SKM-1 (cell line): ENCODE results near the gene PCOLCE2.
A peak's percentile ranks its signal among the peaks of the same experiment; 100 is the strongest.

Source experiments
- DNase-seq: peaks from one replicate; lab custom pipeline; 2025; ENCODE audit not compliant: unreplicated experiment; lab: John Stamatoyannopoulos, UW

Gene PCOLCE2

DNA sequence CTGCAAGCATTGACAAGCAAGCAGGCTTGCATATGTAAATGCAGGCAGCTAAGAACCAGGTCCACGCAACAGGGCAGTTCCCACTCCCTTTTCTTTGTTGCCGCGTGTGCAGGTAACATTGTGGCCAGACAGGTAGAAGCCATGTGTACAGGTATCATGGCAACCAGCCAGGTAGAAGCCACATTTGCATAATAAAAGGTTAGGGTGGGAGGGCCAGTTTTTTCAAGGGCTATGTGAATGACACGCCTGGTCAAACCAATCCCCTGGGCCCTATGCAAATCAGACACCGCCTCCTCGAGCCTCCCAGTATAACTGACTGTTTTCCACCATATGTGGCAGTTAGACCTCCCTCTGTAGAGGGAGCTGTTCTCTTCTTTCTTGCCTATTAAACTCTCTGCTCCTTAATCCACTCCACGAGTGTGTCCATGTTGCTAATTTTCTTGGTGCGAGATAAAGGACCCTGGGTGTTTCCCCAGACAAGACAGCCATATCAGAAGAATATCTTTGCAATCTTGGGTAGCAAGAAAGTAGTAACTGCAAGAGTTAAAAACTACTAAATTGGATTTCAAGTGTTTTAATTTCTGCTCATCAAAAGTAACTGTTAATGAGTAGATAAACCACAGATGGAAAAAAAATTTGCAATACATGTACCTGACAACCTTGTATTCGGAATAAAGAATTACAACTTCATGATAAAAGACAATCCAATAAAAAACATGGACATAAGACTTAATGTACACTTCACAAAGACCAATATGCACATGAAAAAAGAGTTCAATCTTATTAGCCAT, 21.8 kb downstream of the PCOLCE2 start:
- no peak for DNase-seq

DNA sequence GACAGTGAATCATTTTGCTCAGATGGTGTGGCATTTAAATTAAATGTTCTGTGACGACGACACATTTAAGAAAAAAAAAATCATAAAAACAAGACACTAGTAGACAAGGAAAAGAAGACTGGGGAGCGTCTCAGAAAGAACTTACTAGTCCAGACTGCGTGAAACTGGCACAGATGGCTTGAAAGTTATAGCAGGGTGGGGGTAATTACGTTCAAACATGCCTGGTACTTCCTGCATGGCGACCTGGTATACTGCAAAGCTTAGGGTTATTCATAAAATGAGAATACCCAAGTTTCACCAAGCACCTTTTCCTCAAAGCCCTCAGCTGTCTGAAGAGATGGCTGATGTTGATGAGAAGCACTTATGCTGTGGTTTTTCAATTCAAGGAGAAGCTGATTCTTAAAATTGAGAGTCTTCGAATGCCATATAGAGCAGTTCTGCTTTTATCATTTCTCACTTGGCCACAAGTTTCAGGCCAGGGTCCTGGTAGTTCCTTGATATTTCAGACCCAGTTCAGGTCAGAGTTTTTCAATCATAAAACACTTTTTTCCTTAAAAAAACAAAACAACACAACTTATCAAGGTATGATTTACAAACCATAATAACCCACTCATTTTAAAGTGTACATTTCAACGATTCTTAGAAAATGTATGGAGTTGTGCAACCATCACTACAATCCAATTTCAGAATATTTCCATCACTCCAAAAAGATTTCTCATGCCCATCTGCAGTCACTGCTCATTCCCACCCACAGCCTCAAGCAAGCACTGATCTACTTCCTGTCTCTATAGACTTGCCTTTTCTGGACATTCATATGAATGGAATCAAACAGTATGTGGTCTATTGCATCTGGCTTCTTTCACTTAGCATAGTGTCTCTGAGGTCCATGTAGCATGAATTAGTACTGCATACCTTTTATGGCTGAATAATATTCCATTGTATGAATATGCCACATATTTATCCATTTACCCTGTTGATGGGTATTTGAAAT, 24.7 kb downstream of the PCOLCE2 start:
- peak; percentile 8 for DNase-seq

DNA sequence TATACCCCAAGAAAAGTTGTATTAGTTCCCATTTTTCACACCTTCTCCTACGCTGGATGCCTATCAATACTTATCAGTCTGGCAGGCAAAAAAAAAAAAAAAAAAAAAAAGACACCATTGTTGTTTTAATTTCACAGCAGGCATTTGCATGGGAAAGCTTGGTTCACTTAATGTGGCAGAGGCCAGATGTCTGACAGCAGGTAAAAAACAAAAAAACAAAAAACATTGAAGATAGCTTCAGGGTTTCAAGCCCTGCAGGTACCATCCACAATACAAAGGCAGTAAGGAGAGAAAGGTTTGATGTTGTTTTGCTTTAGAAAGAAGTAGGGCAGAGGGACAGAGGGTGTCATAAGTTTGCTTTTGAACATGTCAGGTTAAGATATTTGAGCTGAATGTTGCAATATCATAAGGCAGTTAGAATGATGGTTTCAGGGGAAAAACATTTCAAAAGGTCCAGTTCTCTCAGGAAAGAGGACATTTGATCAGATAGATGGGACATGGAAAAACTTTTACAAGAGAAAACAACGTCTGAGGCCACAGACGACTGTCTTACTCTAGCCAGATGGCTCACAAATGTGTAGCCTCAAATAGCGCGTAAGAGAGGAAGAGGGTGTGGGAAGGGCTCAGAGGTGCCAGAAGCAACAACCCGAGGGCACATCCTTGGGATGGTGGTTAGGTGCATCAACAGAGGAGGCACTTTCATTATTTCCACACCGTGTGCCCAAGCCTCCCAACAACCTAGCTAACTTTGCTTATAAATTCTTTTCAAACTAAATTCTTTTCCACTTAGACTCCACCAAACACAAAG, 25.7 kb downstream of the PCOLCE2 start:
- DNase-seq: no peak

DNA sequence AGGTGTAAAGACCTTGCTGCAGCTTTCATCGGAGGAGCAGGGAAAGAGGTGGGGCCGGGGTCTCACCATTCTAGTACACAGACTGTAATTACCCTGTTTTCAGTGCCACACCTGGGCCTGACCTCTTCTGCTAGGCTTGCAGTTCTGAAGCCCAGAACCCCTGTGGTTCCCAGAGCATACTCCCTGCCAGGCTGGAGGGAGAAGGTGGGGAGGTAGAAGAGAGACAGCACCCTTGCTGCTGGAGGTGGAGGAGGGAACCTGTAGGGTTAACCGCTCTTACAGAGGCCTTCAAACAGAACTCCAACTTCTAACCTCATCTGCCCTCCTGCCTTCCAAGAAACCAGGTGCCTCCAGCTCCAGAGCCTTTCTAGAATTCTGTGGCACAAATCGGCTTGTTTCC, 27.0 kb downstream of the PCOLCE2 start:
- no peak for DNase-seq

DNA sequence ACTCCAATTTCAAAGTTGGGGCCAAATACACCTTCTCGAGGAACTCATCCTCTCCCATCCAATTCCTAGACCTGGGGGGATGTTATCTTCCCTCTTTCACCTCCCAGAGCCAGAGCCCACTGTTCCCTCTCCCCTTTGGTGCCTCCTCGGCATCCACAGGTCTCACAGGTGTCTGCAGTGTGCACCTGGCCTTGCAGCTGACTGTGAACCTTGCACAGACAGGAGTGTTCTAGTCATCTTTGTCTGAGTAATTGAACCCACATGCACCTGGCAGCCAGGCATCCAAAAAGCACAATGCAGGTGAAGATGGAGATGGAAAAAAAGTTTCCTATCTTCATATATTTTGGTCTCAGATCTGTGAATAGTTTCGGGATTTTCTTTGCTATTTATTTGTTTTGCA, 30.8 kb downstream of the PCOLCE2 start:
- no peak for DNase-seq

DNA sequence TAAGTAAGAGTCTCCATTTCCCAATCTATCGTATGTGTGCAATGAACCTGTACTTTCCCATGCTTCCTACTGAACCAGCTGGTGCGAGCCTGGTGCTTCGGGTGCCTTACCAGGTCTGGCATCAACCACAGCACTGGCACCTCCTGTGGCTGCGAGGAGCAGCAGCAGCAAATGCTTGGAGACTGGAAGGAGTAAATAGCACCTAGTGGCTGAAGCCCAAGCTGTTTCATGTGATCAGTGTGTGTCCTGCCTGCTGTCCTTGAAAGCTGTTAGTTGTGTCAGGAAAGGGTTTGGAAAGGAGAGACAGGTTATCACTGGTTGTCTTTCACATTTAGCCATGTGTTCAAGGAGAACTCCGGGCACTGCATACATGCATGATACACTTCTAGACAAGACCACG, 31.8 kb downstream of the PCOLCE2 start:
- no peak for DNase-seq

DNA sequence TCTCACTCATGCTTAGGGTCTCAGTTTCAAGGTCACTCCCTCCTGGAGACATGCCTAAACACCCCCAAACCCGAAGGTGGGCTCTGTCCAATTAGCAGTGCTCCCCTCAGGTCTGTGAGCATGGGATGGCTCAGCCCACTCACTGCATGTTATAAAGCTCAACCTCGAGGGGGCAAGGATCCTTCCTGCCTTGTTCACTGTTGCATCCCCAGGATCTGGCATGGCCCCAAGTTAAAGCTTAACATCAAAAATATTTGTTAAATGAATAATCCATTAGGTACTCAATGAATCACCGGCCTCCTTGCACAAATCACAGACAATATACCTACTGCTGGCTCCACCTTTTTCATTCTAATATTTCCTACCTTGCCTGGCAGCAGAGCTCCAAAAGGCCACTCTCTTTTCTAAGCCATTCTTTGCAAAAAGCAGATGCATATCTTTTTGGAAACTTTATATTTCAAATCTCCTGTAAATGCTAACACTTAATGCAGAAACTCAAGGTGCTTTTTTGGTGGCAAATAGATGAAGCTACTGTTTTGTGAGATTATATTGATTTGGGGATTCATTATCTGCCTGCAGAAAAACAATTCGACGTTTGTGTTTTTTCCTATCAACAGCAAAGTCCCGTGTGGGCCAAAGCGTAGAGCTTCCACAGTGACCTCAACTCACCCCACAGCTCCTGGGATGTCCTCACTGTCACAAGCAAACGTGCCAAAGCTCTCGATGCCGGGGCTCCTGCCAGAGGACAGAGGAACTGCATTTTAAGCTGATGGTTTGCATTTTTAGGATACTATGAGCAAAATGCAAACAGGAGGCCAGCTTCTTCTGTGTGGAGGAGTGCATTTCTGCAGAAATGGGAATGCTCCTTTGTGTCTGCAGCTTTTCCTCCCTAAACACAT, 35.4 kb downstream of the PCOLCE2 start:
- no peak for DNase-seq

DNA sequence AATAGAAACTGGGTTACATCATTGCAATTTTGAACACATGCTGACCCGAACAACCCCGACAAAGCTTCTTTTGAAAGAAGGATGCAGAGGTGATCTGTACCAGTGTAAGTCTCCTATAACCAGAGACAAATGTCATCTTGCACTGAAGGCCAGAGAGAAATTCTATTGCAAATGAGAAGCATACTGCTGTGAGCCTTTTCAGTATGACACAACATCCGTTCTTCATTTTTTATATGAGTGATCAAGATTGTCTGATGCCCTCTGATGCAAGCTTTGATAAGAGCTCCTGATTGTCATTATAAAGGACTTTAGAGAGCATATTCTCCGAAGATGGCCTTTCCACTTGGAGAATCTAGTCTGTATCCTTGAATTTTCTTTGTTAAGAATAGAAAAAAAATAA, 36.9 kb downstream of the PCOLCE2 start:
- DNase-seq: no peak

DNA sequence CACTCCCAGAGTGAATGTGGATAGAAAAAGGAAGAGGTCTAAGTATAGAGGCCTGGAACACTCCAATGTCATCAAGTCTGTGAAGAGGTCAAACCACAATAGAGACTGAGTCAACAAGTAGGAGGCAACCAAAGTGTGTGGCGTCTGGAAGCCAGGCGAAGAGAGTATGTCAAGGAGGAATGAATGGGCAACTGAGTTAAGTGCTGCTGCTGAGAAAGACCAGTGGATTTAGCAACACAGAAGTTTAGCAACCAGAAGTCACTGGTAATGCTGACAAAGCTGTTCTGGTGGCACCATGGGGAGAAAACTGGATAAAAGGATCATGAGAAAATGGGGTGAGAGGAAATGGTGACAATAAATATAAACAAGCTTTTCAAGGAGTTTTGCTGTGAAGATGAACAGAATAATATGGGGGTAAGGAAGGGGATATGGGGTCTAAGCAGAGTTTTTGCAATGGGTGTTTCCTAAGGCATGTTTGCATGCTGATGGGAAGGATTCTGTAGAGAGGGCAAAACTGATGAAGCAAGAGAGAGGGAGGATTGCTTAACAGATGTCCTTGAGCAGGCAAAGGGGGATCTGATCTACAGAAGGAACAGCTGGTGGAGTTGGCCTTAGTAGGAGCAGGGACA, 38.4 kb downstream of the PCOLCE2 start:
- peak; percentile 98 for DNase-seq

DNA sequence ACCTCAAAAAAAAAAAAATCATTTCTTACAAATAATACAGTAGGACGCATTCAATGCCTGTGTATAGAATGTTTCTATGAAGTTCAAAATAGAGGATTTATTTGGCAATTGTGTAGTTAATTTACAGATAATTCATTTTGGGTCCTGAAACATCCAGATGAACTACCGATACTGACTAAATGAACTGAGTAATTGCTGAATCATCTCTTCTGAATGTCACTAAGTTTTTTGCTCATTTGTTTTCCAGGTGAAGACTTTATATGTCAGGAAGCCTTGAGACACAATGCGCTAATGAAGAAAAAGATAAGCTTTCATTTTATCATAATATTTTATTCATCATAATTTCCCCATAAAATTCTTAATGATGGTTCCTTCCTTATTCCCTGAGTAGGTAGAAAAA, 39.7 kb downstream of the PCOLCE2 start:
- no peak for DNase-seq

DNA sequence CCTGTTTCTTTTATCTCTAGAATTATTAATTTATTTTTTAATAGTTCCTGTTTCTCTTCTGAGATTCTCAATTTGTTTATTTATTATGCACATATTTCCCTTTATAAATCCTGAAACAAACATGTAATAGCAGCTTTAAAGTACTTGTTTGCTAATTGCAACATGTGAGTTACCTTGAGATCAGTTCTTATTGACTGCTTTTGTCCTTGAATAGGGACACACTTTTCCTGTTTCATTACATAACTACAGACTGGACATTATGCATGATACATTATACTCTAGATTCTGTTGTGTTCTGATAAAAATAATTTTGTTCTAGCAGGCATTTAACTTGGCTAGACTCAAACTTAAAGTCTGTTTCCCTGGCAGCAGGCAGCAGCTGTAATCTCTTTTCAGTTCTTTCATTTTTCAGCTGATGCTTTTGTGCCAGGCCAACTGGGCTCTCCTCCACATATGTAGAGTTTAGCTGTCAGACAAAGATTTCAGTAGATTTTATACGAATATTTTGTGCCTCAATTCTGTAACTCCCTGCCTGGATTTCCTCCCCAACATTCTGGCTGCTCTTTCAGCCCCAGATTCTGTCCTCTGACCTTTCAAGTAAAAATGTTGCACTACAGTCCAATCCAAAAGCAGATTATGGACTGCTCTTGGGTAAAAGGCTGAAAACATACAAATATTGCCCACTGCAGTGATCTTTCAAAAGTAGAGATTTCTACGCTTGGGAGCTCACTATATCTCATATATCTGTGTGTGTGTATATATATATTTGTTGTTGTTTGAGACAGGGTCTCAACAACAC, 41.9 kb downstream of the PCOLCE2 start:
- no peak for DNase-seq

DNA sequence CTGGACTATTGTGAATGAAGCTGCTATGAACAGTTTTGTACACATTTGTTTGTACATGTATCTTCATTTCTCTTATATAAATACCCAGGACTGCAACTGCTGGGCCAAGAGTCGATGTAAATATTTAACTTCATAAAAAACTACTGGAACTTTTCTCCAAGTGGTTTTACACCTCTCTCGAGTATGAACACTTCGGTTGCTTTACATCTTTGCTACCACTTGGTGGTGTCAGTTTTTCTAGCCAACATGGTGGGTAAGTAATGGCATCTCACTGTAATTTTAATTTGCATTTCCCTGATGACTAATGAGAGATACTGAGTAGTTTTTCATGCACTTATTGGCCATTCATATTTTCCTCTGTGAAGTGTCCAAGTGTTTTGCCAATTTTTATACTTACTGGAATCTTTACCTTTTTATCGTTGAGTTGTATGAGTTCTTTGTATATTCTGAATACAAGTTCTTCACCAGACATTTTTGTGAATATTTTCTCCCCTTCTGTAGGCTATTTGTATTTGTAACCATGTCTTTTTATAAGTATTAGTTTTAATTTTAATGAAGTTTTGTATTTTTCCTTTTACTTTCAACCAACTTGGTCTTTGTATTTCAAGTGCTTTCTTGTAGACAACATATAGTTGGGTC, 44.4 kb downstream of the PCOLCE2 start:
- peak; percentile 12 for DNase-seq

DNA sequence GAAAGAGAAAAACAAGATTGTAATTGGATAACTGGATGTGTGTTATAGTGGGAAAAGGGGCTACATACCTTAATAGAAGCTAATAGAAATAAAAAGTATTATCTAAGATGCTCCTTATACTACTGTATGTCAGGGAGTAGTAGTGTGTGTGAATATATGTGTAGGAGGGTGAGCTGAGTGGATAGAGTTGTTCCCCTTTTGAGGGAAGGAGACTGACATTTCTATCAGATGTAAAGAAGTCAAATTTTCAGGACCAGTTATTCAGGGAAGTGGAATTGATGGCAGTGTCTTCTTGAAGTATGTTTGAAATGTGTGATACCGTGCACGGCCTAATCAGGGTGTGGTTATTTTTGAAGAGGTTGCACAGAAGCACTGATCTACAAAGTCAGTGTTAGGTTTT, 49.1 kb downstream of the PCOLCE2 start:
- DNase-seq: no peak

DNA sequence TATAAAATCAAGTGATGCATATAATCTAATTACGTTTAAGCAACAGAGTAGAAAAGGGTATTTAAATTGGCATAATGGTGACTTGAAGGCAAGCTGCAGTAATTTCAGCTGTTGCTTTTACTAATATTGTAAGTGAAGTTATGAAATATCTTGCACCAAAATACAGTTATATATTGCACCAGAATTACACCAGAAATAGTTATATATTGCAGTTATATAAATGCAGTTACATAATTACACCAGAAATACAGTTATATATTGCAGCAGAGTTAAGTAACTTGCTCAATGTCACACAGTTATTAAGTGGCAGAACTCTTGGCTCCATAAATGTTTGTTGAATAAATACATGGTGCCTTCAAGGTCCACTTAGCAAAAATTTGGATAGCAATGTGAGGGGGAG, 51.4 kb downstream of the PCOLCE2 start:
- no peak for DNase-seq

DNA sequence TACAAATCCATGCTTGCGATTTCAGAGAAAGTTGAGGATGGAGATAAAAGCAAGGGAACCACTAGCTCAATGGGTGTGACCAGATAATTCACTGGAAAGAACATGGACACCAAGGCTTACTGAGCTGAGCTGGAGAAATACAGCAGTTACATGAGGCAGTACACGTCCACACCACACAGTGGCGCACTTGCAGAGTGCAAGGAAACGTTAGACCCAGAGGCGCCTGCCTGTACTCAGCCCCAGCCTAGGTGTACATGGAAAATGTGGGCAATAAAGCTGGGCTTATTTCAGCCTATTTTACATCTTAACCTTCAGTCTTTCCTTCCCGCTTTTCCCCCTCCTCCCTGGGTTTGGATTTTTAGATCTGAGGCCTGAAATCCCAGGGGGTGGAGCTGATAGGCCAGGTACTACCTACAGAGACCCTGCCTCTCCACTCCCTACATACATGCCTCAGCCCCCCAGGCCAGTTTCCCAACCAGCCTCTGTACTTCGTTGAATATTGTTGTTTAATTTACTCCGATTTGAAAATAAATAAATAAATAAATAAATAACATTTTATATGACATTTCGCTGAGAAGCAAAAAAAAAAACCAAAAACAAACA, 60.1 kb downstream of the PCOLCE2 start:
- peak; percentile 40 for DNase-seq

DNA sequence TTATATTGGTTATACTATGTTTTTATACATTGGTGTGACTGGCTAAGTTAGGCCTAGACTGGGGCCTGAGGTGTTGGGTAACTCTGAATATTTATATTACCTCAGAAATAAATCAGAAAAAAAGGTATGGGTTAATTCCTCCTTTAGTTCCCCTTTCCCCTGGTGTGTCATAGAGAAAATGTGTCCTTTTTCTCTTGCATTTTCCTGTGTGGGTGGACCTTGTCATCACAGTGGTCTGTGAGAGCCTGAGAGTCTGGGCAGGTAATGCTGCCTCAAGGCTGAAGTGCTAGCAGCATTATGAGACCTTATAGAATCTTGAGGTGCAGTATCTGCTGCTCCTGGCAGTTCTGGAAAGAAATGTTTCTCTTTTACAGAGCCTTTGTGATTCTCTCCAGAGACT, 69.7 kb downstream of the PCOLCE2 start:
- no peak for DNase-seq

DNA sequence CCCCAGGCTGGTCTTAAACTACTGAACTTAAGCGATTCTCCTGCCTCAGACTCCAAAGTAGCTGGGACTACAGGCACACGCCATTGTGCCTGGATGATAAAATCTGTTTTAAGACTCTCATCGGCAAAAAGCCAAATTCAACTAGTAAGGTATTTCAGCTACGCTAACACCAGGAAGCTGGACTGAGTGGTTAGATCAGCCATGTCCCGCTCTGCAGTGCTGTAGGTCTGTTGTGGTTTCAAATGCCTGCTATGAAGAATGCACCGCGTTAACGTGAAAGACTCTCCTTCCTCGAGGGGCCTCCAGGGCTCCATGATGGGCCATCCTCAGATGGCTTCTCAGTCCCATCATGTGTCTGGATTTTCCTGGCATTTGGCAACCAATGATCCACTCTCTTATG, 70.2 kb downstream of the PCOLCE2 start:
- DNase-seq: no peak

DNA sequence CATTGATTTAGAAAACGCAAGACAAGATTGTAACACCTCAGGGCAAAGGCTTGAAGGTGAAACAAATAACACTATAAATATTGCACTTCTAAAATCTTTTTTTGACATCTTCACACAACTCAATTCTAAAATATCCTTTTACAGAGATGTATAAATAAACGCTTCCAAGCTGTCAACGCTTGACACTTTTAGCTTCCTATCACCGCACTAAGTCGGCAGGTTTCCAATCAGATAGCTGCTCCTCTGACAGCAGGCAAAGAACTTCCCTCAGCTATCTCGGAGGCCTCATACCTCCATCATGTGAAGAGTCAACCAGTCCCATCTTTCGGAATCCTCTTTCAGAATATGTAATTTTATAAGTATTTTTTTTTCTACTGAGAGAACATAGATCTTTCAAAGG, 71.0 kb downstream of the PCOLCE2 start:
- no peak for DNase-seq
